Measurements from ENCODE around the gene SOBP.
"Not testable (repeated sequence)": the region's sequence is repeated elsewhere in the genome, so short reads cannot be mapped to it uniquely, and the experiment has no call there.

SOBP gene

GRCh38 chr6:107488174-107488874 lies 1.6 kb upstream of the SOBP start:
- DNase-seq = no peak

GRCh38 chr6:107488875-107489635 lies 862 bp upstream of the SOBP start:
- DNase-seq = no peak

GRCh38 chr6:107490566-107491137 lies 735 bp downstream of the SOBP start:
- DNase-seq = no peak

- DNase-seq = no peak
Observed at GRCh38 chr6:107491138-107491609, 1.3 kb downstream of the SOBP start.

GRCh38 chr6:107491760-107492660 lies 2.1 kb downstream of the SOBP start:
- DNase-seq = no peak

GRCh38 chr6:107493158-107494057 lies 3.5 kb downstream of the SOBP start:
- DNase-seq = no peak

- no peak for DNase-seq
Observed at GRCh38 chr6:107495196-107495643, 5.3 kb downstream of the SOBP start.

- DNase-seq = no peak
Observed at GRCh38 chr6:107495971-107496370, 6.1 kb downstream of the SOBP start.

- no peak for DNase-seq
Observed at GRCh38 chr6:107496892-107497684, 7.2 kb downstream of the SOBP start.

GRCh38 chr6:107504270-107505026 lies 14.5 kb downstream of the SOBP start:
- DNase-seq = no peak

- no peak for DNase-seq
Observed at GRCh38 chr6:107506145-107506544, 16.2 kb downstream of the SOBP start.

- no peak for DNase-seq
Observed at GRCh38 chr6:107509506-107509905, 19.6 kb downstream of the SOBP start.

- DNase-seq = no peak
Observed at GRCh38 chr6:107510108-107510507, 20.2 kb downstream of the SOBP start.

GRCh38 chr6:107511511-107511993 lies 21.6 kb downstream of the SOBP start:
- DNase-seq = no peak

- no peak for DNase-seq
Observed at GRCh38 chr6:107513214-107513613, 23.3 kb downstream of the SOBP start.

GRCh38 chr6:107515955-107516354 lies 26.0 kb downstream of the SOBP start:
- DNase-seq = no peak

- DNase-seq = no peak
Observed at GRCh38 chr6:107517274-107517673, 27.4 kb downstream of the SOBP start.

GRCh38 chr6:107519224-107519623 lies 29.3 kb downstream of the SOBP start:
- not testable (repeated sequence) for DNase-seq

GRCh38 chr6:107520706-107521105 lies 30.8 kb downstream of the SOBP start:
- DNase-seq = not testable (repeated sequence)

Data from CD4-positive, alpha-beta T cell treated with Interleukin-15 for 1 hour (primary cell).